GM12891 (cell line): ENCODE results near the gene NASP.

Source experiments
- POLR2A ChIP-seq: IDR thresholded peaks from 2 replicates; pipeline ENCODE4 v1.6.1; 2011; ENCODE audit warnings: low read depth, low read length, control low read depth
- POLR2AphosphoS5 ChIP-seq: IDR thresholded peaks from 2 replicates; pipeline ENCODE4 v1.6.1; 2011; ENCODE audit warnings: low read depth, low read length, control low read depth

GRCh38 chr1:45551684-45552083 lies 32.2 kb upstream of the NASP start:
- TF ChIP-seq POLR2AphosphoS5 (no peak), POLR2A (no peak)
